G401.6 (cell line): ENCODE results near the gene SAMD4B.

Experiments
- FAIRE-seq: peaks from 2 replicates; lab custom pipeline; 2012; peaks lifted over from hg19 to GRCh38; lab: Jason Lieb, UNC

SAMD4B gene

GRCh38 chr19:39397360-39398296, 55.4 kb downstream of the SAMD4B start:
- FAIRE-seq = no peak

- FAIRE-seq = no peak
These were observed 56.2 kb downstream of the SAMD4B start for GRCh38 chr19:39398297-39398864.

- FAIRE-seq = no peak
These were observed 57.4 kb downstream of the SAMD4B start for GRCh38 chr19:39399668-39400050.

- no peak for FAIRE-seq
These were observed 57.8 kb downstream of the SAMD4B start for GRCh38 chr19:39400061-39400460.

GRCh38 chr19:39401070-39401548, 58.9 kb downstream of the SAMD4B start:
- FAIRE-seq = no peak

- no peak for FAIRE-seq
These were observed 59.5 kb downstream of the SAMD4B start for GRCh38 chr19:39401549-39402345.

GRCh38 chr19:39402346-39403300, 60.4 kb downstream of the SAMD4B start:
- no peak for FAIRE-seq

GRCh38 chr19:39403331-39404312, 61.4 kb downstream of the SAMD4B start:
- peak; percentile 81 for FAIRE-seq

- FAIRE-seq = no peak
These were observed 63.2 kb downstream of the SAMD4B start for GRCh38 chr19:39405261-39405957.

- FAIRE-seq = no peak
These were observed 63.9 kb downstream of the SAMD4B start for GRCh38 chr19:39405958-39406655.

GRCh38 chr19:39406656-39407409, 64.6 kb downstream of the SAMD4B start, which contains the start of gene ZFP36:
Gene ZFP36 (plus strand): TSS chr19:39406847. CDS start chr19:39406905, 58 bp downstream.
- FAIRE-seq = no peak

GRCh38 chr19:39407410-39407659, 65.1 kb downstream of the SAMD4B start:
- no peak for FAIRE-seq

GRCh38 chr19:39407660-39408391, 65.6 kb downstream of the SAMD4B start:
- no peak for FAIRE-seq

- FAIRE-seq = no peak
These were observed 66.4 kb downstream of the SAMD4B start for GRCh38 chr19:39408392-39409207.

- peak; percentile 60 for FAIRE-seq
These were observed 67.2 kb downstream of the SAMD4B start for GRCh38 chr19:39409208-39410016.
